Fibroblast of villous mesenchyme (primary cell): ENCODE results near the gene SAMD9. TPM values are rescaled to one million over a fixed set of nuclear protein-coding genes. Genes with fewer than 3 reads are reported as not detected.
"Not testable (repeated sequence)": the region's sequence is repeated elsewhere in the genome, so short reads cannot be mapped to it uniquely, and the experiment has no call there.

ENCODE experiments used
- DNase-seq: peaks from one replicate; pipeline ENCODE4 v3.0.0-alpha.2; 2010; ENCODE audit warnings: low read depth
- H3K4me3 ChIP-seq: 2 replicates; pipeline ENCODE4 v1.5.1; 2011; ENCODE audit warnings: low read depth, mild to moderate bottlenecking, low read length
- CTCF ChIP-seq: IDR thresholded peaks from 2 replicates; pipeline ENCODE4 v1.5.1; 2012; ENCODE audit warnings: low read depth, mild to moderate bottlenecking, low read length; ENCODE audit not compliant: insufficient read depth
- total RNA-seq: library from RNA; depleted of rRNA; stranded (reverse); fragments of >200 nt; gene quantifications from 2 replicates; pipeline ENCODE4 v1.2.3, GENCODE V29; 2012

Gene SAMD9
- total RNA-seq, 1 donor, result 21.2 TPM

- no peak overlapping the region for H3K4me3 ChIP-seq
- no peak for DNase-seq
- no peak for TF ChIP-seq CTCF
Measured at GRCh38 chr7:93146036-93146435, 28.3 kb upstream of the SAMD9 start.

DNA sequence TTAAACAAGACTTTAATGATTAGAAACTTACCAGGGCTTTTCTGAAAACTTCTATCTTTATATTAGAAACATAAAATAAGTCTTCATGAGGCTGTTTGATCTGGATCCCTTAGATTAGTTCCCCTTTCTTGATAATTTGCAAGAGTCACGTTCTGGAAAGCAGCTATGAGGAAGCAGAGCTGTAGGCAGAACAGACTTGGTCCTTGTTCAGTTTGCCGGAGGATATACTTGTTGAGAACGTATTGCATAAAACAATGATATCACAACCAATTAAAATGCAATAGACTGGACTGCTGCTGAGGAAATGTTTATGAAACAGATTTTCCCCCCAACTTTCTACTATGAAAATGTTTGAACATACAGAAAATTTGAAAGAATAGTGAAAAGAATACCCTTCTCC is 27.6 kb upstream of the SAMD9 start:
- no peak for TF ChIP-seq CTCF
- no peak overlapping the region for H3K4me3 ChIP-seq
- no peak for DNase-seq

GRCh38 chr7:93142127-93142526 is 24.3 kb upstream of the SAMD9 start:
- H3K4me3 ChIP-seq, result no peak overlapping the region
- no peak for TF ChIP-seq CTCF
- no peak for DNase-seq

DNA sequence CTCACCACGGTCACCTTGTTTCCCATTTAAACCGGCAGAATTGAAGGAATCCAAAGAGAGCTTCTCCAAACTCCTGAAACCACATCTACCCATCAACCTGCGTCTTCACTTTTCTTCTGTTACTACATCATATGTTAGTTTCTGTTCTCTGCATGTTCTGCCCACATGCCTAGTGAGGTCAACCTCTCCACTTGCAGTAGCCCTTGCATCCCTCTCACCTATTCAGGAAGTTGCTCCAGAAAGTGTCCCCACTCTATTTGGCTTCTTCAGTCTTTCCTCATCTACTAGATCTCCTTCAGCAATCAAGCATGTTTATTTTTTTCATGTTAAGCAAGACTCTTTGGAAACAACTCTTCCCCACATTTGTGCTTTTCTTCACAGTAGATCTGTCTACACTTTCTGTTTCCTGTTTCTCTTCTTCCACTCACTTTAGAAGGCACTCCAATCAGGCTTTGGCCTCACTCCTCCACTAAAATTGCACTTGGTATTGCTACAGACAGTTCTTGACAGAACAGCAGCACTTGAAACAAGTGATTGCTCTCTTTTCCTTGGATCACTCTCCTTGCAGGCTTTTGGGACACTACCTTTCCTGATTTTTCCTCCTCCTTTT is 22.9 kb upstream of the SAMD9 start:
- no peak for DNase-seq
- no peak overlapping the region for H3K4me3 ChIP-seq
- TF ChIP-seq CTCF, result no peak

DNA sequence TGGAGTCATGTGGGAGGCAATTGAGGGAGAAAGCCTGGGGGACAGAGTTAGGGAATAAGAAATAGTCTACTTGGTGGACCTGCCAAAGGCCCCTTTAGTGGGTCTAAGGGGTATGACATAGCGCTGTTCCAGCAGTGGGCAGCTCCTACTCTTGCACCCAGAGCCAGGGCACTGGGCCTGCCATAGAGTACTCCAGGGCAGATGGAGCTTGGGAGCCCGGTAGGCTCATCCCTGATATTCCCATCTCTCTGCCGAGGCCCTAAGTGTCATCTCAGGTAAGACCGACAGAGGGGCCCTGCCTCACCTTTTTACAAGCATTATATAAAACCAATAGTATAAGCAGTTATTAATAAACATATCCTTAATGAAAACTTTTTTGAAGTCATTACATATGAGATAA is 20.8 kb upstream of the SAMD9 start:
- H3K4me3 ChIP-seq, result no peak overlapping the region
- TF ChIP-seq CTCF, result no peak
- no peak for DNase-seq

- no peak for TF ChIP-seq CTCF
- no peak overlapping the region for H3K4me3 ChIP-seq
- no peak for DNase-seq
Measured at GRCh38 chr7:93133005-93133404, 15.2 kb upstream of the SAMD9 start.

DNA sequence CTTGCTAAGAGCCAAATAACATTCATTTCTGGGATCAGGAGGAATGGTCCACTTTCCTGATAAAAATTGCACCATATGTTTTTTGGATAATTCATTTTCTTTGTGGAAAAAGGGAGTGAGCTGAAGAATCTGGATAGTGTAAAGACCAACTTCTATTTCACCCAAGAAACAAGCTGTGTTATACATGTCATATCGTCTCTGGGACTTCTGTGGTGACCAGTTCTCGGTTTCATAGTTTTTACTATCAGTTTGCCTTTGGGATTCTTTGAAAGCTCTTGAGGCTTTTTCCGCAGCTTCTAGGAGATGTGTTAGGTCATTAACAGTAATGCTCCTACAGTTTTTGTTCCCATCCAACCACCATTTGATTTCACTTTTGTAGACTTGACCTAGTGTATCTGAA is 14.4 kb upstream of the SAMD9 start:
- H3K4me3 ChIP-seq, result no peak overlapping the region
- TF ChIP-seq CTCF, result no peak
- DNase-seq, result no peak

DNA sequence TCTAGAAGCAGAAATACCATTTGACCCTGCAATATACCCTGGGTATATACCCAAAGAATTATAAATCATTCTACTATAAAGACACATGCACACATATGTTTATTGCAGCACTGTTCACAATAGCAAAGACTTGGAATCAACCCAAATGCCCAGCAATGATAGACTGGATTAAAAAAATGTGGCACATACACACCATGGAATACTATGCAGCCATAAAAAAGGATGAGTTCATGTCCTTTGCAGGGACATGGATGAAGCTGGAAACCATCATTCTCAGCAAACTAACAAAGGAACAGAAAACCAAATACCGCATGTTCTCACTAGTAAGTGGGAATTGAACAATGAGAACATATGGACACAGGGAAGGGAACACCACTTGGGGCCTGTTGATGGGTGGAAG is 9.2 kb upstream of the SAMD9 start:
- not testable (repeated sequence) for DNase-seq, H3K4me3 ChIP-seq

- H3K4me3 ChIP-seq, DNase-seq: not testable (repeated sequence)
Measured at GRCh38 chr7:93123532-93123931, 5.8 kb upstream of the SAMD9 start.
